Ishikawa (cell line): ENCODE results near the gene GPR137B.

ENCODE experiments used
- CEBPB ChIP-seq: IDR thresholded peaks from 2 replicates; pipeline ENCODE4 v1.6.1; 2012
- CREB1 ChIP-seq: IDR thresholded peaks from 2 replicates; pipeline ENCODE4 v1.6.1; 2012; ENCODE audit warnings: low read depth
- EGR1 ChIP-seq: IDR thresholded peaks from 2 replicates; pipeline ENCODE4 v1.6.1; 2012
- EP300 ChIP-seq: IDR thresholded peaks from 2 replicates; pipeline ENCODE4 v1.6.1; 2012; ENCODE audit warnings: borderline replicate concordance
- FOXM1 ChIP-seq: IDR thresholded peaks from 2 replicates; pipeline ENCODE4 v1.6.1; 2012; ENCODE audit warnings: low read depth, borderline replicate concordance
- MAX ChIP-seq: IDR thresholded peaks from 2 replicates; pipeline ENCODE4 v1.6.1; 2012
- NFIC ChIP-seq: IDR thresholded peaks from 2 replicates; pipeline ENCODE4 v1.6.1; 2012
- RAD21 ChIP-seq: IDR thresholded peaks from 2 replicates; pipeline ENCODE4 v1.6.1; 2012; ENCODE audit warnings: low read depth
- REST ChIP-seq: IDR thresholded peaks from 2 replicates; pipeline ENCODE4 v1.6.1; 2012; ENCODE audit warnings: low read depth, mild to moderate bottlenecking
- TAF1 ChIP-seq: IDR thresholded peaks from 2 replicates; pipeline ENCODE4 v1.6.1; 2012; ENCODE audit warnings: low read depth, mild to moderate bottlenecking
- TCF12 ChIP-seq: IDR thresholded peaks from 2 replicates; pipeline ENCODE4 v1.6.1; 2012; ENCODE audit warnings: low read depth
- TEAD4 ChIP-seq: IDR thresholded peaks from 2 replicates; pipeline ENCODE4 v1.6.1; 2012
- USF1 ChIP-seq: IDR thresholded peaks from 2 replicates; pipeline ENCODE4 v1.6.1; 2012
- YY1 ChIP-seq: IDR thresholded peaks from 2 replicates; pipeline ENCODE4 v1.6.1; 2012; ENCODE audit warnings: low read depth
- ZBTB7A ChIP-seq: IDR thresholded peaks from 2 replicates; pipeline ENCODE4 v1.6.1; 2012; ENCODE audit warnings: low read depth

GPR137B gene

GRCh38 chr1:236122176-236122575 is 20.2 kb upstream of the GPR137B start:
- no peak for TF ChIP-seq FOXM1
- TF ChIP-seq RAD21, result no peak
- TF ChIP-seq ZBTB7A, result no peak
- TF ChIP-seq MAX, result no peak
- no peak for TF ChIP-seq TCF12
- no peak for TF ChIP-seq CREB1

- TF ChIP-seq MAX (no peak), FOXM1 (no peak), EP300 (no peak), TCF12 (no peak), EGR1 (no peak), NFIC (no peak), YY1 (no peak), TEAD4 (no peak), ZBTB7A (no peak), CEBPB (no peak), RAD21 (no peak), REST (no peak), TAF1 (no peak)
Observed at GRCh38 chr1:236123563-236123962, 18.8 kb upstream of the GPR137B start.

GRCh38 chr1:236124965-236125364 is 17.4 kb upstream of the GPR137B start:
- TF ChIP-seq CEBPB (no peak), CREB1 (no peak), USF1 (no peak), RAD21 (no peak), TEAD4 (no peak)

- TF ChIP-seq EP300, result no peak
- no peak for TF ChIP-seq CEBPB
- no peak for TF ChIP-seq CREB1
- TF ChIP-seq YY1, result no peak
- TF ChIP-seq TEAD4, result no peak
- no peak for TF ChIP-seq FOXM1
- no peak for TF ChIP-seq EGR1
- TF ChIP-seq RAD21, result no peak
- no peak for TF ChIP-seq ZBTB7A
Observed at GRCh38 chr1:236127045-236127444, 15.3 kb upstream of the GPR137B start.

GRCh38 chr1:236128646-236129178 is 13.6 kb upstream of the GPR137B start:
- TF ChIP-seq USF1, result no peak
- no peak for TF ChIP-seq CEBPB
- no peak for TF ChIP-seq FOXM1
- no peak for TF ChIP-seq CREB1
- no peak for TF ChIP-seq TCF12
- no peak for TF ChIP-seq NFIC
- TF ChIP-seq TEAD4, result no peak
- TF ChIP-seq ZBTB7A, result no peak
- no peak for TF ChIP-seq EGR1
- no peak for TF ChIP-seq REST
- no peak for TF ChIP-seq TAF1
- TF ChIP-seq EP300, result no peak
- TF ChIP-seq YY1, result no peak
- TF ChIP-seq MAX, result no peak
- no peak for TF ChIP-seq RAD21

GRCh38 chr1:236129306-236129705 is 13.0 kb upstream of the GPR137B start:
- TF ChIP-seq REST (no peak), EGR1 (no peak), TCF12 (no peak), TEAD4 (no peak), CEBPB (no peak), ZBTB7A (no peak), YY1 (no peak), FOXM1 (no peak), TAF1 (no peak), RAD21 (no peak), CREB1 (no peak), NFIC (no peak), MAX (no peak), USF1 (no peak), EP300 (no peak)
